ENCODE measurements around the gene ARHGEF9. TPM values are rescaled to one million over a fixed set of nuclear protein-coding genes. Genes with fewer than 3 reads are reported as not detected.

Gene ARHGEF9
- total RNA-seq, 6 donors from 2014 or later, result 11.7 to 43.0 (median 17.9) TPM

DNA sequence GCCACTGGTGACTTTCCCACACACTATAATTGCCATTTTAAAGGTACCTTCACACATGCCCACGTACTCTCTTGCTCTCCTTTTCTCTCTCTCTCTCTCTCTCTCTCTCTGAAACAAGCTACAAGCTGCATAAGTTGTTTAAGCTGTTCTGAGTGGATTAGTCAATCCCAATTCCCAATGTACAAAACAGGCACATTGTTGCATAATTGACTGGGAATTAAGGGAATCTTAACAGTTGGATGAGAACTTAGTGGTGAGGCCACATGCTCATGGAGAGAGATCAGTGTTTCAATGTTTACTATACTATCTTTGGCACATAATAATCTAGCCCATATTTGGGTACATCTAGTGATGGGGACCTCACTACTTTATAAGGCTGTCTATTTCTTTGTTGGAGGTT, 123.3 kb downstream of the ARHGEF9 start:
- TF ChIP-seq EP300 (IDR thresholded peaks at IDR 0.05) (no peak), POLR2A (IDR thresholded peaks at IDR 0.05) (no peak)
- TF ChIP-seq, protein P1, sequence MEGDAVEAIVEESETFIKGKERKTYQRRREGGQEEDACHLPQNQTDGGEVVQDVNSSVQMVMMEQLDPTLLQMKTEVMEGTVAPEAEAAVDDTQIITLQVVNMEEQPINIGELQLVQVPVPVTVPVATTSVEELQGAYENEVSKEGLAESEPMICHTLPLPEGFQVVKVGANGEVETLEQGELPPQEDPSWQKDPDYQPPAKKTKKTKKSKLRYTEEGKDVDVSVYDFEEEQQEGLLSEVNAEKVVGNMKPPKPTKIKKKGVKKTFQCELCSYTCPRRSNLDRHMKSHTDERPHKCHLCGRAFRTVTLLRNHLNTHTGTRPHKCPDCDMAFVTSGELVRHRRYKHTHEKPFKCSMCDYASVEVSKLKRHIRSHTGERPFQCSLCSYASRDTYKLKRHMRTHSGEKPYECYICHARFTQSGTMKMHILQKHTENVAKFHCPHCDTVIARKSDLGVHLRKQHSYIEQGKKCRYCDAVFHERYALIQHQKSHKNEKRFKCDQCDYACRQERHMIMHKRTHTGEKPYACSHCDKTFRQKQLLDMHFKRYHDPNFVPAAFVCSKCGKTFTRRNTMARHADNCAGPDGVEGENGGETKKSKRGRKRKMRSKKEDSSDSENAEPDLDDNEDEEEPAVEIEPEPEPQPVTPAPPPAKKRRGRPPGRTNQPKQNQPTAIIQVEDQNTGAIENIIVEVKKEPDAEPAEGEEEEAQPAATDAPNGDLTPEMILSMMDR (IDR thresholded peaks at IDR 0.05), result no peak
- no peak overlapping the region for H3K27ac ChIP-seq
- WGBS, 2 donors, result 35 to 67% methylated on average over 1 of the region's 1 CpG
- no peak overlapping the region for H3K4me3 ChIP-seq
- H3K4me1 ChIP-seq, result no peaks in the 10 kb centered on the region
- no peaks in the 10 kb centered on the region for H3K9me3 ChIP-seq
- no peaks in the 10 kb centered on the region for H3K27me3 ChIP-seq
- H3K36me3 ChIP-seq, result no peaks in the 10 kb centered on the region
- ATAC-seq (ENCODE audit: low FRiP score in 2 of 2) (no peak), DNase-seq (no peak)

DNA sequence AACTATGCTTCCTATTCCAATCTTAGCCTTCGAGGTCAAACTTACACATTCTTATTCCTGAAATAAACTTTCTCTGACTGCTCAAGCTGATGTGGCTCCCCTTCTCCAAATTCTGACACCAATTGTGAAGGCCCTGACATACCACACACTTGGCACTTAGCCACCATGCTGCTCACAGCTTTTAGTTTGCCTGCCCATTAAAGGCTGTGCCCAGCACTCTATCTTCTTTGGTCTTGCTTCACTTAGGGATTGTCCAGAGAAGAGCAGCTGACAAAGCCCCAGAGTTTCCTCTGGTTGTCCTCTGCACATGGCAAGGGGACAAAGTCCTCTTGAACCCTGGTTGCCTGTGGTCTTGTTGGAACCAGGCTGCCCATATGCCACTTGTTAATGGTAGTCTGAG, 126.1 kb downstream of the ARHGEF9 start:
- 63 to 71% methylated on average over 1 of the region's 1 CpG for WGBS, 2 donors
- ATAC-seq (ENCODE audit: low FRiP score in 2 of 2) (no peak), DNase-seq (no peak)
- no peaks in the 10 kb centered on the region for H3K27me3 ChIP-seq
- no peak overlapping the region for H3K27ac ChIP-seq
- H3K9me3 ChIP-seq, result no peaks in the 10 kb centered on the region
- TF ChIP-seq, protein P1 (IDR thresholded peaks at IDR 0.05), result no peak
- no peak for TF ChIP-seq EP300 (IDR thresholded peaks at IDR 0.05)
- H3K4me1 ChIP-seq, result no peaks in the 10 kb centered on the region
- H3K36me3 ChIP-seq, result no peaks in the 10 kb centered on the region
- H3K4me3 ChIP-seq, result no peak overlapping the region

DNA sequence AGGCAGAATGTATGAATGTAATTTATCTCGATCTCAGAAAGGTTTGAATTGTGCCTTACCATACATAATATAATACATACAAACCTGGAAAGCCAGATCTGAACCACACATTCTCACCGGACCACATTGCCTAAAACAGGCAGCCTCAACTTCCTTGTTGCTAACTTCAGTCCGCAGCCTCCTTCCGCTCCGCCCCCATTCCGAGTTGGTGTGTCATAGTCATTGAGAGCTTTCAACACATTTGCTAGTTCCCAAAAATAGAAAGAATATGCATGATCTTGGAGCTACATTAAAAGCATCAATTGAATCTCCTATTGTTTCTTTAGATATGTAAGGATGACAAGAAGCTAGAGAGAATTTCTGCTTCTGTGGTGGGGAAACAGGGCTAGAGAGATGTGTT, 127.2 kb downstream of the ARHGEF9 start:
- WGBS, 2 donors, result 73 to 78% methylated on average over 4 to 6 of the region's 6 CpGs
- peak; percentile 58 to 76 for ATAC-seq (ENCODE audit: low FRiP score in 2 of 2)
- H3K27ac ChIP-seq, result no peak overlapping the region

DNA sequence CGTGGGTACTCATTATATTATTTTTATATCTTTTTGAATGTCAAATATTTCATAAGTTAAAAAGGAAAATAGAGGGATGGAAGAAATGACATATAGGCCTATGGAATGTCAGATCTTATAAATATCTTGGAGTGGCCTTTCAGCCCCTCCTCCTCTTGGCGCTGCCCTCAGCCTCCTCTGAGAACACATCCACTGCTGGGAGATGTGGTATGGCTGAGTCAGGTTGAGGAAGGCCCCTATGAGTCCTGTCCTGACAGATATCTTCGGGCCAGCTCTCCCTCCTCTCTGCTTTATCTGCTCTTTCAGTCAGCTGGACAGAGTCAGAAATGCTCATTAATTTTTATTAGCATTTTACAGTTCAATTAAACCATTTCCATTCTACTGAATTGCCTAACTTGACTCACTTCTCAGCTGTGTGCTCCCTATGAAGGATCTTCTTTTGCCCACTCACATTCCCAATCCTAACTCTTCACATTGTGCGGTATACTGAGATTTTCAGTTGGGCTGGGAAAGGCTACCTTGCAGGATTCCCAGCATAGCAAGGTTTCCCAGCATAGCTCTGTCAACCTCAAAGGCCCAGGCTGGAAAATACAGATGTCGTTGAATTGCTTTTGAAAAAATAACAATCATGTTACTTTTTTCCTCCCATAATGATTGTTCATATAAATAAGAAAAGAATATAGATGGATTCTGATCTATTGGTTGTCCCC, 128.0 kb downstream of the ARHGEF9 start:
- TF ChIP-seq POLR2AphosphoS5 (IDR thresholded peaks at IDR 0.05), result no peak
- no peak for TF ChIP-seq POLR2A (IDR thresholded peaks at IDR 0.05)
- TF ChIP-seq, protein P1 (IDR thresholded peaks at IDR 0.05), result no peak
- TF ChIP-seq EP300 (IDR thresholded peaks at IDR 0.05), result no peak
- Histone ChIP-seq H3K27me3 (no peaks in the 10 kb centered on the region), H3K36me3 (no peaks in the 10 kb centered on the region), H3K9me3 (no peaks in the 10 kb centered on the region), H3K27ac (no peak overlapping the region), H3K4me1 (no peaks in the 10 kb centered on the region), H3K4me3 (no peak overlapping the region)
- no peak for DNase-seq
- WGBS, 2 donors, result 79 to 91% methylated on average over 5 of the region's 5 CpGs
- no peak for ATAC-seq (ENCODE audit: low FRiP score in 2 of 2)

More for the DNA sequence above, 127.2 kb downstream of the ARHGEF9 start:
- H3K4me3 ChIP-seq, result no peak overlapping the region
- no peaks in the 10 kb centered on the region for H3K27me3 ChIP-seq
- no peaks in the 10 kb centered on the region for H3K9me3 ChIP-seq
- peak in 1 of 2 donors; percentile 72 for DNase-seq
- H3K4me1 ChIP-seq, result no peaks in the 10 kb centered on the region
- TF ChIP-seq POLR2A (IDR thresholded peaks at IDR 0.05) (no peak), EP300 (IDR thresholded peaks at IDR 0.05) (no peak), POLR2AphosphoS5 (IDR thresholded peaks at IDR 0.05) (no peak)
- TF ChIP-seq, protein P1 (IDR thresholded peaks at IDR 0.05), result no peak
- H3K36me3 ChIP-seq, result no peaks in the 10 kb centered on the region

Measured in upper lobe of left lung (tissue), 6 donors.